GM23338 (cell line): ENCODE data around the gene KATNIP.

Source experiments
- CREB1 ChIP-seq: fragments of 250-450 bp; sonication (Bioruptor Pico); IDR thresholded peaks from 2 replicates; pipeline ENCODE4 v1.5.0; 2020; ENCODE audit warnings: low read depth, mild to moderate bottlenecking, moderate library complexity
- CTCF ChIP-seq, 2 experiments: fragments of 200-600 bp in 1 of 2; sonication (generic) in 1 of 2; conservative IDR thresholded peaks; 2 replicates each; pipeline versions ENCODE4 v1.5.1 to v1.6.1; 2016 to 2017; ENCODE audit warnings: antibody characterized with exemption in 2 of 2, low read depth in 2 of 2, mild to moderate bottlenecking in 2 of 2, moderate library complexity in 1 of 2
- EZH2 ChIP-seq: fragments of 200-600 bp; sonication (generic); IDR thresholded peaks from one replicate; pipeline ENCODE4 v1.8.0; 2017; ENCODE audit warnings: antibody characterized with exemption, mild to moderate bottlenecking, low read depth; ENCODE audit not compliant: unreplicated experiment
- POLR2AphosphoS5 ChIP-seq: IDR thresholded peaks from 2 replicates; pipeline ENCODE4 v1.6.1; 2016; ENCODE audit warnings: antibody characterized with exemption, low read depth
- REST ChIP-seq: IDR thresholded peaks from one replicate; pipeline ENCODE4 v1.6.1; 2018; ENCODE audit warnings: antibody characterized with exemption; ENCODE audit not compliant: unreplicated experiment

GRCh38 chr16:27588057-27588456 is 38.1 kb downstream of the KATNIP start:
- TF ChIP-seq CTCF (conservative IDR thresholded peaks at IDR 0.05; ENCODE audit: low read depth in 2 of 2) = no peak
- TF ChIP-seq POLR2AphosphoS5 = no peak
- TF ChIP-seq EZH2 = no peak
- TF ChIP-seq REST = no peak
- no peak for TF ChIP-seq CREB1 (CRISPR knock-in tag)
